CD4-positive, alpha-beta T cell (primary cell): ENCODE data around the gene FBXL17. TPM values are rescaled to one million over a fixed set of nuclear protein-coding genes. Genes with fewer than 3 reads are reported as not detected.

Source experiments
- ATAC-seq: fragments of 200-7000 bp; cut with Tn5 transposase; one replicate; pipeline ENCODE4 v1.10.0; 2022; ENCODE audit warnings: mild to moderate bottlenecking; ENCODE audit not compliant: poor library complexity
- CTCF ChIA-PET: fragments of 350-600 bp; sonication (Branson Sonifier 250); formaldehyde crosslinking; loops from one replicate; lab custom pipeline; 2021; ENCODE audit warnings: antibody characterized with exemption, inconsistent platforms; lab: Charles Lee
- POLR2A ChIA-PET: fragments of 350-600 bp; sonication (Branson Sonifier 250); formaldehyde crosslinking; loops from one replicate; lab custom pipeline; 2021; ENCODE audit warnings: antibody characterized with exemption, inconsistent platforms; lab: Charles Lee
- DNase-seq, 14 experiments: peaks; one replicate each; pipeline ENCODE4 v3.0.0-alpha.2; 2013 to 2020; ENCODE audit warnings: mixed read lengths in 2 of 14
- H3K27ac ChIP-seq, 2 donors: one replicate each; pipeline versions ENCODE4 v1.5.1 to v1.7.0; 2013; ENCODE audit warnings: low read length in 2 of 2, low read depth in 1 of 2, mild to moderate bottlenecking in 1 of 2
- H3K27me3 ChIP-seq, 2 experiments: 1 replicate in 1 of 2; 2 replicates in 1 of 2; pipeline versions ENCODE4 v1.6.1 to v1.7.0; 2013; ENCODE audit warnings: low read length in 2 of 2, control low read depth in 1 of 2, mild to moderate bottlenecking in 1 of 2, moderate library complexity in 1 of 2; ENCODE audit not compliant: insufficient read depth in 2 of 2, control insufficient read depth in 1 of 2
- H3K36me3 ChIP-seq: one replicate; pipeline ENCODE4 v1.6.1; 2013; ENCODE audit warnings: low read length, control low read depth; ENCODE audit not compliant: insufficient read depth
- H3K4me1 ChIP-seq: one replicate; pipeline ENCODE4 v1.6.1; 2013; ENCODE audit warnings: low read length, control low read depth; ENCODE audit not compliant: insufficient read depth
- H3K4me3 ChIP-seq: one replicate; pipeline ENCODE4 v1.5.1; 2013; ENCODE audit warnings: mild to moderate bottlenecking, low read length, moderate library complexity
- H3K9me3 ChIP-seq, 2 experiments: 1 replicate in 1 of 2; 2 replicates in 1 of 2; pipeline versions ENCODE4 v1.6.1 to v1.7.0; 2013; ENCODE audit warnings: low read length in 2 of 2, mild to moderate bottlenecking in 2 of 2, control low read depth in 1 of 2, moderate library complexity in 1 of 2; ENCODE audit not compliant: control insufficient read depth in 1 of 2, insufficient read depth in 1 of 2
- H3K27ac Mint-ChIP-seq: one replicate; pipeline ENCODE4 v1.8.0; 2020; ENCODE audit warnings: mixed read lengths
- H3K27me3 Mint-ChIP-seq: one replicate; pipeline ENCODE4 v1.8.0; 2021; ENCODE audit warnings: mixed read lengths
- H3K36me3 Mint-ChIP-seq: one replicate; pipeline ENCODE4 v1.8.0; 2021; ENCODE audit warnings: low read depth, mixed read lengths
- H3K4me1 Mint-ChIP-seq: one replicate; pipeline ENCODE4 v1.8.0; 2021; ENCODE audit warnings: low read depth, mixed read lengths
- H3K4me3 Mint-ChIP-seq: one replicate; pipeline ENCODE4 v1.8.0; 2020; ENCODE audit warnings: mild to moderate bottlenecking, mixed read lengths
- H3K9me3 Mint-ChIP-seq: one replicate; pipeline ENCODE4 v1.8.0; 2020; ENCODE audit warnings: mixed read lengths
- intact Hi-C, 2 experiments: fragments of 100-400 bp; cut with DNase I in 1 of 2; cut with micrococcal nuclease in 1 of 2; formaldehyde crosslinking; loops; one replicate each; pipeline versions ENCODE4 v1.15.1 to v1.9.0; 2023 to 2025; cut with DNase I, micrococcal nuclease
- total RNA-seq, 174 experiments: library from RNA in 2 of 174; stranded (reverse) in 2 of 174; gene quantifications; one replicate each; pipeline ENCODE4 v1.2.3 and lab custom pipeline; 2021 to 2026
- TF ChIP-seq, protein P1 (sequence below): fragments of 200-600 bp; IDR thresholded peaks from one replicate; pipeline ENCODE4 v1.8.0; 2022; ENCODE audit warnings: antibody characterized with exemption, mild to moderate bottlenecking

FBXL17 gene
- total RNA-seq, 2 experiments from 2014 or later = 17.9 to 21.1 TPM

DNA sequence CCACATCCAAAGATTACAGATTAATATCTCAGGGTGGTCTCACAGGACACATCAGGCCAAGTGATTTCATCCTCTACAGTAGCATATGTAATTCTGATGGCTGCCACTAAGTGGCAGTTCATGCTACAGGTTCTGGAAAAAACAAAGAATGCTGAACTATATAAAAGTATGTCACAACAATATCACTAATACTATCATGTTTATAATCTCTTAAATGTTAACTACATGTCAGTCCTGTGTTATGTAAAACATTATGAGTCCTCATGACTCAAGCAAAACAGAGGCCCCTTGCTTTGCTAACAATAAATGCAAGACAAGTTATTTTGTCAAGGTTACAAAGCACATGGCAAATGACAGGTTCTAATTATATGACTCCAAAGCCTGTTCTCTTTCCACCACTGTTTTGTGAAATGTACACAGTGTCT is 233.2 kb downstream of the FBXL17 start:
- H3K27ac ChIP-seq = no peak overlapping the region
- CTCF ChIA-PET = no interaction called here
- H3K4me3 Mint-ChIP-seq = no peak overlapping the region
- no peak overlapping the region for H3K27ac Mint-ChIP-seq
- H3K36me3 ChIP-seq = no peaks in the 10 kb centered on the region
- no peak overlapping the region for H3K4me3 ChIP-seq
- H3K9me3 Mint-ChIP-seq = no peaks in the 10 kb centered on the region
- POLR2A ChIA-PET = no interaction called here
- TF ChIP-seq, protein P1, sequence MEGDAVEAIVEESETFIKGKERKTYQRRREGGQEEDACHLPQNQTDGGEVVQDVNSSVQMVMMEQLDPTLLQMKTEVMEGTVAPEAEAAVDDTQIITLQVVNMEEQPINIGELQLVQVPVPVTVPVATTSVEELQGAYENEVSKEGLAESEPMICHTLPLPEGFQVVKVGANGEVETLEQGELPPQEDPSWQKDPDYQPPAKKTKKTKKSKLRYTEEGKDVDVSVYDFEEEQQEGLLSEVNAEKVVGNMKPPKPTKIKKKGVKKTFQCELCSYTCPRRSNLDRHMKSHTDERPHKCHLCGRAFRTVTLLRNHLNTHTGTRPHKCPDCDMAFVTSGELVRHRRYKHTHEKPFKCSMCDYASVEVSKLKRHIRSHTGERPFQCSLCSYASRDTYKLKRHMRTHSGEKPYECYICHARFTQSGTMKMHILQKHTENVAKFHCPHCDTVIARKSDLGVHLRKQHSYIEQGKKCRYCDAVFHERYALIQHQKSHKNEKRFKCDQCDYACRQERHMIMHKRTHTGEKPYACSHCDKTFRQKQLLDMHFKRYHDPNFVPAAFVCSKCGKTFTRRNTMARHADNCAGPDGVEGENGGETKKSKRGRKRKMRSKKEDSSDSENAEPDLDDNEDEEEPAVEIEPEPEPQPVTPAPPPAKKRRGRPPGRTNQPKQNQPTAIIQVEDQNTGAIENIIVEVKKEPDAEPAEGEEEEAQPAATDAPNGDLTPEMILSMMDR = peak; percentile 21
- H3K27me3 ChIP-seq = no peaks in the 10 kb centered on the region
- H3K4me1 Mint-ChIP-seq = no peaks in the 10 kb centered on the region
- DNase-seq (no peak), ATAC-seq (no peak)
- peaks cover 24% of the 10 kb centered on the region for H3K36me3 Mint-ChIP-seq
- H3K27me3 Mint-ChIP-seq = no peaks in the 10 kb centered on the region
- no peaks in the 10 kb centered on the region for H3K9me3 ChIP-seq
- H3K4me1 ChIP-seq = no peaks in the 10 kb centered on the region
- intact Hi-C loops = no loop called here

DNA sequence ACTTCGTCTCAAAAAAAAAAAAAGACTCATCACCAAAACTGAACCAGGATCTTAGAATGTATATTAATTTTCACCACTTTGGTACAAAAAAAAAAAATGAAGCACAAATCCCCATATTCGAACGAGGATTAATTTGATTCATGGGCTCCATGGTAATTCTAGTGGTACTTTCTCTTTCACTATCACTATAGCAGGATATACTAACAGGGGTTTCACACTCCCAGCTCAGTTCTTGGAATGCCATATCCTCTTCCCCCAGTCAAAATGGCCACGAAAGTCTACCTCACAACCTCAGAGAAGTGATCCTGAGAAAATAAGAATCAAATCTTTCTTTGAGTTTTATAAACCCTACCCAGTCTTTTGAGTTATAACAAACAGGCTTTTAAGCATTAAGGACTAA is 235.7 kb downstream of the FBXL17 start:
- Mint-ChIP-seq H3K4me3 (no peak overlapping the region), H3K9me3 (no peaks in the 10 kb centered on the region), H3K36me3 (peaks cover 22% of the 10 kb centered on the region), H3K4me1 (no peaks in the 10 kb centered on the region), H3K27ac (no peak overlapping the region), H3K27me3 (no peaks in the 10 kb centered on the region)
- no peak for ATAC-seq
- H3K9me3 ChIP-seq = no peaks in the 10 kb centered on the region
- H3K27me3 ChIP-seq = no peaks in the 10 kb centered on the region
- intact Hi-C loops = no loop called here
- ChIA-PET POLR2A (no interaction called here), CTCF (no interaction called here)
- no peak overlapping the region for H3K4me3 ChIP-seq
- H3K27ac ChIP-seq = no peak overlapping the region
- no peaks in the 10 kb centered on the region for H3K4me1 ChIP-seq
- no peak for DNase-seq
- no peaks in the 10 kb centered on the region for H3K36me3 ChIP-seq
- TF ChIP-seq, protein P1 = no peak

DNA sequence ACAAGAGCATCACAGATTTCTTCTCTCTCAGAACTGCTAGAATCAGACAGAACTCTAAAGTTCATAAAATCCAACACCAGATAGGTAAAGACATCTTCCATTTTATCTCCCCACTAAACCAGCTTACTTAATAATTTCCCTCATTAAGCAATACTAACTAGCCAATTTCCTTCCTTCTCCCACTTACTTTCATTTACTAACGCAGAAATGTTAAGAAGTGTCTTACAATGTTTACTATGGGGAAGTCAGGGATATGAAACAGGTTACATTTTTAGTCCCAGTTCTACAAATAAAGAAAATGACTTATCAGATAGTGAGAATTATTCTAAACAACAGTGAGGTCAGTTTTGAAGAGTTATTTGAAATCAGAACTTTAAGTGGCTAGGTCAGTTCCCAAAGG is 236.5 kb downstream of the FBXL17 start:
- H3K36me3 Mint-ChIP-seq = peaks cover 22% of the 10 kb centered on the region
- H3K4me3 Mint-ChIP-seq = no peak overlapping the region
- TF ChIP-seq, protein P1 = no peak
- no peak overlapping the region for H3K4me3 ChIP-seq
- no peak for ATAC-seq
- ChIA-PET CTCF (no interaction called here), POLR2A (no interaction called here)
- H3K36me3 ChIP-seq = no peaks in the 10 kb centered on the region
- no peak overlapping the region for H3K27ac ChIP-seq
- H3K9me3 Mint-ChIP-seq = no peaks in the 10 kb centered on the region
- no peaks in the 10 kb centered on the region for H3K4me1 Mint-ChIP-seq
- H3K4me1 ChIP-seq = no peaks in the 10 kb centered on the region
- no peaks in the 10 kb centered on the region for H3K9me3 ChIP-seq
- H3K27me3 ChIP-seq = no peaks in the 10 kb centered on the region
- H3K27me3 Mint-ChIP-seq = no peaks in the 10 kb centered on the region
- DNase-seq = no peak
- no peak overlapping the region for H3K27ac Mint-ChIP-seq
- intact Hi-C loops = no loop called here
